Endothelial cell of umbilical vein (primary cell): ENCODE results near the gene RFPL1. TPM values are rescaled to one million over a fixed set of nuclear protein-coding genes. Genes with fewer than 3 reads are reported as not detected.

Source experiments
- BruUV-seq: library from RNA; stranded (reverse); fragments of 400-500 nt; replicated peaks from 2 replicates; lab custom pipeline; 2021; lab: Mats Ljungman, UMichigan
- CTCF ChIA-PET: fragments of 300-600, 350-600 bp; sonication (Branson Sonifier 250); formaldehyde crosslinking; loops from one replicate; lab custom pipeline; 2021; ENCODE audit warnings: antibody characterized with exemption, inconsistent platforms; lab: Charles Lee
- POLR2A ChIA-PET: fragments of 300-600, 350-600 bp; sonication (Branson Sonifier 250); formaldehyde crosslinking; loops from one replicate; lab custom pipeline; 2021; ENCODE audit warnings: antibody characterized with exemption, inconsistent platforms; lab: Charles Lee
- DNase-seq: peaks from one replicate; pipeline ENCODE4 v3.0.0-alpha.2; 2011; ENCODE audit warnings: low read depth, low spot score
- FAIRE-seq: peaks from 2 replicates; lab custom pipeline; 2011; peaks lifted over from hg19 to GRCh38; lab: Jason Lieb, UNC
- H2AFZ ChIP-seq: 2 replicates; pipeline ENCODE4 v1.6.0; 2012; ENCODE audit warnings: low read depth, low read length, control low read depth, inconsistent platforms
- H3K27ac ChIP-seq: 2 replicates; pipeline ENCODE4 v1.5.1; 2011; ENCODE audit warnings: low read depth, mild to moderate bottlenecking, control low read depth, low read length, moderate library complexity; ENCODE audit not compliant: insufficient read depth
- H3K27me3 ChIP-seq, 2 experiments: 2 replicates each; pipeline versions ENCODE4 v1.6.0 to v1.6.1; 2011; ENCODE audit warnings: low read length in 2 of 2, mixed read lengths in 1 of 2; ENCODE audit not compliant: control insufficient read depth in 2 of 2, insufficient read depth in 2 of 2
- H3K36me3 ChIP-seq, 2 experiments: 2 replicates in 1 of 2; 3 replicates in 1 of 2; pipeline ENCODE4 v1.5.1; 2011; ENCODE audit warnings: low read length in 2 of 2, mild to moderate bottlenecking in 1 of 2, moderate library complexity in 1 of 2; ENCODE audit not compliant: control insufficient read depth in 2 of 2, insufficient read depth in 2 of 2; ENCODE audit errors: extremely low read depth in 1 of 2
- H3K4me1 ChIP-seq: 3 replicates; pipeline ENCODE4 v1.5.1; 2011; ENCODE audit warnings: mild to moderate bottlenecking, low read length; ENCODE audit not compliant: control insufficient read depth, insufficient read depth; ENCODE audit errors: extremely low read depth
- H3K4me2 ChIP-seq: 2 replicates; pipeline ENCODE4 v1.6.1; 2011; ENCODE audit warnings: low read length, control low read depth, mixed read lengths; ENCODE audit not compliant: insufficient read depth
- H3K4me3 ChIP-seq, 3 experiments: fragments of 200-600 bp in 1 of 3; sonication (generic), shearing (Covaris generic) in 1 of 3; replicated peaks in 1 of 3; 2 replicates each; pipeline ENCODE4 v1.5.1; 2011 to 2016; ENCODE audit warnings: control low read depth in 3 of 3, low read length in 3 of 3, mild to moderate bottlenecking in 2 of 3, inconsistent platforms in 1 of 3, low read depth in 1 of 3, moderate library complexity in 1 of 3; ENCODE audit not compliant: insufficient read depth in 1 of 3
- H3K79me2 ChIP-seq: 2 replicates; pipeline ENCODE4 v1.6.0; 2012; ENCODE audit warnings: low read length, inconsistent platforms; ENCODE audit not compliant: control insufficient read depth, insufficient read depth
- H3K9ac ChIP-seq: replicated peaks from 2 replicates; pipeline ENCODE3; 2011; ENCODE audit warnings: low read length, control low read depth; ENCODE audit not compliant: insufficient read depth; ENCODE audit errors: extremely low read depth
- H3K9me1 ChIP-seq: replicated peaks from 3 replicates; pipeline ENCODE4 v1.6.0; 2011; ENCODE audit warnings: mild to moderate bottlenecking, low read length; ENCODE audit not compliant: control insufficient read depth, insufficient read depth; ENCODE audit errors: extremely low read depth
- H3K9me3 ChIP-seq: replicated peaks from 2 replicates; pipeline ENCODE4 v1.5.1; 2012; ENCODE audit warnings: low read length, inconsistent platforms; ENCODE audit not compliant: control insufficient read depth, insufficient read depth
- H4K20me1 ChIP-seq: replicated peaks from 2 replicates; pipeline ENCODE3; 2011; ENCODE audit warnings: mild to moderate bottlenecking, low read length; ENCODE audit not compliant: control insufficient read depth, insufficient read depth; ENCODE audit errors: extremely low read depth
- CTCF ChIP-seq, 2 donors: IDR thresholded peaks; 1 replicate in 1 of 2; 2 replicates in 1 of 2; pipeline ENCODE4 v1.5.1; 2011; ENCODE audit warnings: low read length in 2 of 2, mild to moderate bottlenecking in 2 of 2, moderate library complexity in 2 of 2, control low read depth in 1 of 2, inconsistent platforms in 1 of 2, low read depth in 1 of 2; ENCODE audit not compliant: insufficient read depth in 1 of 2; ENCODE audit errors: extremely low read depth in 1 of 2
- FOS ChIP-seq: IDR thresholded peaks from 2 replicates; pipeline ENCODE4 v1.6.1; 2011; ENCODE audit warnings: mild to moderate bottlenecking, low read length, moderate library complexity, borderline replicate concordance; ENCODE audit not compliant: insufficient read depth
- GATA2 ChIP-seq: IDR thresholded peaks from 2 replicates; pipeline ENCODE4 v1.7.0; 2011; ENCODE audit warnings: low read depth, mild to moderate bottlenecking, moderate library complexity, mixed read lengths, low read length; ENCODE audit not compliant: insufficient read length, insufficient read depth
- MYC ChIP-seq: IDR thresholded peaks from one replicate; pipeline ENCODE4 v1.6.1; 2011; ENCODE audit warnings: mild to moderate bottlenecking, low read depth, low read length
- POLR2AphosphoS5 ChIP-seq: IDR thresholded peaks from 2 replicates; pipeline ENCODE4 v1.6.1; 2012; ENCODE audit warnings: low read depth, mild to moderate bottlenecking, control low read depth, low read length, moderate library complexity; ENCODE audit not compliant: insufficient read depth
- dilution Hi-C: fragments of 300-500 bp; cut with MboI; formaldehyde crosslinking; loops from one replicate; pipeline ENCODE4 v1.15.0; 2019; ENCODE audit warnings: low sequenced_read_pairs; ENCODE audit not compliant: extremely low pct_ligation_motif_present
- intact Hi-C: fragments of 100-400 bp; cut with micrococcal nuclease; formaldehyde crosslinking; loops from one replicate; pipeline ENCODE4 v1.10.0; 2022
- polyA plus RNA-seq, 4 experiments: library from polyadenylated mRNA; depleted of rRNA in 3 of 4; stranded (reverse) in 3 of 4; unstranded in 1 of 4; fragments of >200 nt; gene quantifications; 2 replicates each; pipeline versions ENCODE4 v1.2.1 to v1.2.3, GENCODE V29; 2011 to 2012; ENCODE audit warnings: missing spikeins in 1 of 4
- total RNA-seq: library from RNA; stranded (reverse); gene quantifications from 2 replicates; pipeline ENCODE4 v1.2.3, GENCODE V29; 2021

The RFPL1 gene
- total and polyA plus RNA-seq, 2 donors (not counting 3 experiments of a cell fraction or from before 2014, with no cell fraction given) = not detected

- no peak overlapping the region for H2AFZ ChIP-seq
- FAIRE-seq = no peak
These were observed 11.1 kb upstream of the RFPL1 start for GRCh38 chr22:29427176-29427760.

More at GRCh38 chr22:29427176-29427760, 11.1 kb upstream of the RFPL1 start:
- CTCF ChIA-PET = no interaction called here
- intact Hi-C loops = no loop called here
- dilution Hi-C loops = no loop called here
- Histone ChIP-seq H3K4me2 (no peak overlapping the region), H3K9ac (no peak overlapping the region), H3K27ac (no peak overlapping the region), H3K4me3 (no peak overlapping the region), H3K36me3 (no peaks in the 10 kb centered on the region), H3K4me1 (no peaks in the 10 kb centered on the region), H4K20me1 (no peaks in the 10 kb centered on the region), H3K79me2 (no peaks in the 10 kb centered on the region), H3K9me3 (no peaks in the 10 kb centered on the region), H3K9me1 (no peaks in the 10 kb centered on the region), H3K27me3 (peaks cover 17 to 36% of the 10 kb centered on the region in 2 experiments)
- BruUV-seq = no TSS peak
- DNase-seq = no peak
- POLR2A ChIA-PET = no interaction called here
- TF ChIP-seq GATA2 (no peak), CTCF (IDR thresholded peaks at IDR 0.05; ENCODE audit: extremely low read depth in 1 of 2, insufficient read depth in 1 of 2, low read depth in 1 of 2, low read length in 2 of 2) (no peak), POLR2AphosphoS5 (no peak), FOS (no peak), MYC (no peak)
